WTC11 (cell line): Measurements from ENCODE around the gene GPNMB.

ENCODE experiments used
- NFYB ChIP-seq: sonication (generic); formaldehyde crosslinking; conservative IDR thresholded peaks from 2 replicates; pipeline ENCODE4 v1.8.0; 2022; ENCODE audit warnings: low read depth, missing genetic modification reagents
- NR3C1 ChIP-seq: sonication (generic); formaldehyde crosslinking; conservative IDR thresholded peaks from 2 replicates; pipeline ENCODE4 v1.8.1; 2023; ENCODE audit warnings: low read depth, mild to moderate bottlenecking, missing genetic modification reagents
- TF ChIP-seq, protein P1 (sequence below): fragments of 200-600 bp; IDR thresholded peaks from 2 replicates; pipeline ENCODE4 v1.8.0; 2022; ENCODE audit warnings: antibody characterized with exemption
- TF ChIP-seq, protein P2 (sequence below): sonication (generic); formaldehyde crosslinking; IDR thresholded peaks from 2 replicates; pipeline ENCODE4 v1.8.0; 2022; ENCODE audit warnings: mild to moderate bottlenecking, missing genetic modification reagents
- TF ChIP-seq, protein P3 (sequence below): sonication (generic); formaldehyde crosslinking; IDR thresholded peaks from 2 replicates; pipeline ENCODE4 v1.8.0; 2022; ENCODE audit warnings: mild to moderate bottlenecking, missing genetic modification reagents
- TF ChIP-seq, protein P4 (sequence below): fragments of 250-450 bp; sonication (Bioruptor Pico); IDR thresholded peaks from 2 replicates; pipeline ENCODE4 v1.9.0; 2021; ENCODE audit warnings: moderate library complexity, mild to moderate bottlenecking, inconsistent platforms, borderline replicate concordance

DNA sequence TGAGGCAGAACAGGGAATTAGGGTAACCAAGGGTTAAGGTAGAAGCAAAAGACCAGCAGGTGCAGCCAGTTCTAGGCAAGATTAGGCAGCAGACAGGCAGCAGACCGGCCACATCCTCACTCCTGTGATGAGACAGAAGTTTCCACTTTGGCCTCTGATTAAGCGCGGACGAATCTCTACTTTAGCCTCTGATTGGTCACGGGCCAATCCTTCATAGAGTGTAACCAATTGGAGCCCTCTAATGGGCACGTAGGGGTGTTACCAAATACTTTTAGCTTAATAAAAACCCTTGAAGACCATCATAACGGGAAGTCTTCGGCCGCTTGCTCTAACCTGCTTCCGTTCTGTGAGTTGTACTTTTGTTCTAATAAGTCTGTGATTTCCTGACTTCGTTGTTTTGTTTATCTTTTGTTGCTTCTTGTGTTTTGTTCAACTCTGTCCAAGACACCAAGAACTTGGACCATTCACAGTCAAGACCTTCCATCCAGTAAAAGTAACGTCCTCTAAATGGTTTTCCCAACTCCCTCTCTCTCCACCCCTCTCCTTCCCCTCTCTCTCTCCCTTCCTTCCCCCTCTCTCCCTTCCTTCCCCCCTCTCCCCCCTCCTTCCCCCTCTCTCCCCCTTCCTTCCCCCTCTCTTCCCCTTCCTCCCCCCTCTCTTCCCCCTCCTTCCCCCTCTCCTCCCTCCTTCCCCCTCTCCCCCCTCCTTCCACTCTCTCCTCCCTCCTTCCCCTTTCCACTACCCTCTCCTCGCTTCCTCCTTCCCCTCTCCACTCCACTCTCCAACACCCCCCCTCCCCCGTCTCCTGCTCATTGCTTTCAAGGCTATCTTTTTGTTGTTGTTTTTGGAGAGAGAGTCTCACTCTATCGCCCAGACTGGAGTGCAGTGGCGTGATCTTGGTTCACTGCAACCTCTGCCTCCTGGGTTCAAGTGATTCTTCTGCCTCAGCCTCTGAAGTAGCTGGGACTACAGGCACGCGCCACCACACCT is 39.4 kb downstream of the GPNMB start:
- TF ChIP-seq, protein P1, sequence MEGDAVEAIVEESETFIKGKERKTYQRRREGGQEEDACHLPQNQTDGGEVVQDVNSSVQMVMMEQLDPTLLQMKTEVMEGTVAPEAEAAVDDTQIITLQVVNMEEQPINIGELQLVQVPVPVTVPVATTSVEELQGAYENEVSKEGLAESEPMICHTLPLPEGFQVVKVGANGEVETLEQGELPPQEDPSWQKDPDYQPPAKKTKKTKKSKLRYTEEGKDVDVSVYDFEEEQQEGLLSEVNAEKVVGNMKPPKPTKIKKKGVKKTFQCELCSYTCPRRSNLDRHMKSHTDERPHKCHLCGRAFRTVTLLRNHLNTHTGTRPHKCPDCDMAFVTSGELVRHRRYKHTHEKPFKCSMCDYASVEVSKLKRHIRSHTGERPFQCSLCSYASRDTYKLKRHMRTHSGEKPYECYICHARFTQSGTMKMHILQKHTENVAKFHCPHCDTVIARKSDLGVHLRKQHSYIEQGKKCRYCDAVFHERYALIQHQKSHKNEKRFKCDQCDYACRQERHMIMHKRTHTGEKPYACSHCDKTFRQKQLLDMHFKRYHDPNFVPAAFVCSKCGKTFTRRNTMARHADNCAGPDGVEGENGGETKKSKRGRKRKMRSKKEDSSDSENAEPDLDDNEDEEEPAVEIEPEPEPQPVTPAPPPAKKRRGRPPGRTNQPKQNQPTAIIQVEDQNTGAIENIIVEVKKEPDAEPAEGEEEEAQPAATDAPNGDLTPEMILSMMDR, result no peak
- no peak for TF ChIP-seq NR3C1 (CRISPR knock-in tag)
- TF ChIP-seq, protein P2, sequence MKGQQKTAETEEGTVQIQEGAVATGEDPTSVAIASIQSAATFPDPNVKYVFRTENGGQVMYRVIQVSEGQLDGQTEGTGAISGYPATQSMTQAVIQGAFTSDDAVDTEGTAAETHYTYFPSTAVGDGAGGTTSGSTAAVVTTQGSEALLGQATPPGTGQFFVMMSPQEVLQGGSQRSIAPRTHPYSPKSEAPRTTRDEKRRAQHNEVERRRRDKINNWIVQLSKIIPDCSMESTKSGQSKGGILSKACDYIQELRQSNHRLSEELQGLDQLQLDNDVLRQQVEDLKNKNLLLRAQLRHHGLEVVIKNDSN (CRISPR knock-in tag), result no peak
- TF ChIP-seq NFYB (CRISPR knock-in tag), result peak; percentile 47
- TF ChIP-seq, protein P3, sequence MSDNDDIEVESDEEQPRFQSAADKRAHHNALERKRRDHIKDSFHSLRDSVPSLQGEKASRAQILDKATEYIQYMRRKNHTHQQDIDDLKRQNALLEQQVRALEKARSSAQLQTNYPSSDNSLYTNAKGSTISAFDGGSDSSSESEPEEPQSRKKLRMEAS (CRISPR knock-in tag), result no peak
- TF ChIP-seq, protein P4, sequence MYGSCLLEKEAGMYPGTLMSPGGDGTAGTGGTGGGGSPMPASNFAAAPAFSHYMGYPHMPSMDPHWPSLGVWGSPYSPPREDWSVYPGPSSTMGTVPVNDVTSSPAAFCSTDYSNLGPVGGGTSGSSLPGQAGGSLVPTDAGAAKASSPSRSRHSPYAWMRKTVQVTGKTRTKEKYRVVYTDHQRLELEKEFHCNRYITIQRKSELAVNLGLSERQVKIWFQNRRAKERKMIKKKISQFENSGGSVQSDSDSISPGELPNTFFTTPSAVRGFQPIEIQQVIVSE, result no peak
